Natural killer cell (primary cell): Measurements from ENCODE around the gene SYNDIG1. TPM values are rescaled to one million over a fixed set of nuclear protein-coding genes. Genes with fewer than 3 reads are reported as not detected.

Experiments used
- ATAC-seq, 3 donors: fragments of 150-1000 bp in 2 of 3; fragments of 200-7000 bp in 1 of 3; cut with Tn5 transposase; 1 replicate in 1 of 3; 2 replicates in 2 of 3; pipeline ENCODE4 v1.10.0; 2021; ENCODE audit warnings: mild to moderate bottlenecking in 2 of 3, moderate library complexity in 2 of 3
- DNase-seq, 2 donors: peaks; one replicate each; pipeline versions ENCODE4 v3.0.0 to v3.0.0-alpha.2; 2013 to 2021; ENCODE audit warnings: mixed read lengths in 1 of 2
- H3K27ac ChIP-seq: one replicate; pipeline ENCODE4 v1.5.1; 2013; ENCODE audit warnings: mild to moderate bottlenecking, low read length
- H3K27me3 ChIP-seq: one replicate; pipeline ENCODE4 v1.6.1; 2013; ENCODE audit warnings: low read length; ENCODE audit not compliant: control insufficient read depth, insufficient read depth
- H3K36me3 ChIP-seq: one replicate; pipeline ENCODE4 v1.6.1; 2013; ENCODE audit warnings: low read length; ENCODE audit not compliant: control insufficient read depth, insufficient read depth
- H3K4me1 ChIP-seq: one replicate; pipeline ENCODE4 v1.6.1; 2013; ENCODE audit warnings: low read length; ENCODE audit not compliant: control insufficient read depth, insufficient read depth
- H3K4me3 ChIP-seq: one replicate; pipeline ENCODE4 v1.5.1; 2013; ENCODE audit warnings: low read length
- H3K9me3 ChIP-seq: one replicate; pipeline ENCODE4 v1.6.1; 2013; ENCODE audit warnings: low read length; ENCODE audit not compliant: control insufficient read depth, insufficient read depth
- H3K27ac Mint-ChIP-seq, 2 donors: one replicate each; pipeline ENCODE4 v1.8.0; 2022; ENCODE audit warnings: mild to moderate bottlenecking in 2 of 2, mixed read lengths in 2 of 2, moderate library complexity in 1 of 2
- H3K27me3 Mint-ChIP-seq, 2 donors: one replicate each; pipeline ENCODE4 v1.8.0; 2022; ENCODE audit warnings: low read depth in 2 of 2, mixed read lengths in 2 of 2
- H3K36me3 Mint-ChIP-seq: one replicate; pipeline ENCODE4 v1.8.0; 2022; ENCODE audit warnings: mixed read lengths
- H3K4me1 Mint-ChIP-seq, 2 donors: one replicate each; pipeline ENCODE4 v1.8.0; 2022; ENCODE audit warnings: mixed read lengths in 2 of 2
- H3K4me3 Mint-ChIP-seq: one replicate; pipeline ENCODE4 v1.8.0; 2022; ENCODE audit warnings: mild to moderate bottlenecking, moderate library complexity, mixed read lengths
- H3K9me3 Mint-ChIP-seq, 2 donors: one replicate each; pipeline ENCODE4 v1.8.0; 2022; ENCODE audit warnings: mixed read lengths in 2 of 2
- WGBS: methylation state at CpG from one replicate; pipeline ENCODE4 v1.1.7; 2013; ENCODE audit warnings: missing lambda C conversion rate; ENCODE audit not compliant: insufficient coverage; 5-methylcytosine and 5-hydroxymethylcytosine counted together
- intact Hi-C: fragments of 100-400 bp; cut with micrococcal nuclease; formaldehyde crosslinking; loops from one replicate; pipeline ENCODE4 v1.14.2; 2022
- total RNA-seq, 4 donors: library from RNA; stranded (reverse); fragments of 120-200 nt in 1 of 4; gene quantifications; one replicate each; pipeline versions ENCODE4 v1.2.3 to v1.2.4, GENCODE V29; 2013 to 2022
- TF ChIP-seq, protein P1 (sequence below): fragments of 200-600 bp; IDR thresholded peaks from one replicate; pipeline ENCODE4 v1.8.0; 2022; ENCODE audit warnings: antibody characterized with exemption

Gene SYNDIG1
- total RNA-seq, 3 donors from 2014 or later (not counting 1 experiment from before 2014, with no cell fraction given) = not detected

DNA sequence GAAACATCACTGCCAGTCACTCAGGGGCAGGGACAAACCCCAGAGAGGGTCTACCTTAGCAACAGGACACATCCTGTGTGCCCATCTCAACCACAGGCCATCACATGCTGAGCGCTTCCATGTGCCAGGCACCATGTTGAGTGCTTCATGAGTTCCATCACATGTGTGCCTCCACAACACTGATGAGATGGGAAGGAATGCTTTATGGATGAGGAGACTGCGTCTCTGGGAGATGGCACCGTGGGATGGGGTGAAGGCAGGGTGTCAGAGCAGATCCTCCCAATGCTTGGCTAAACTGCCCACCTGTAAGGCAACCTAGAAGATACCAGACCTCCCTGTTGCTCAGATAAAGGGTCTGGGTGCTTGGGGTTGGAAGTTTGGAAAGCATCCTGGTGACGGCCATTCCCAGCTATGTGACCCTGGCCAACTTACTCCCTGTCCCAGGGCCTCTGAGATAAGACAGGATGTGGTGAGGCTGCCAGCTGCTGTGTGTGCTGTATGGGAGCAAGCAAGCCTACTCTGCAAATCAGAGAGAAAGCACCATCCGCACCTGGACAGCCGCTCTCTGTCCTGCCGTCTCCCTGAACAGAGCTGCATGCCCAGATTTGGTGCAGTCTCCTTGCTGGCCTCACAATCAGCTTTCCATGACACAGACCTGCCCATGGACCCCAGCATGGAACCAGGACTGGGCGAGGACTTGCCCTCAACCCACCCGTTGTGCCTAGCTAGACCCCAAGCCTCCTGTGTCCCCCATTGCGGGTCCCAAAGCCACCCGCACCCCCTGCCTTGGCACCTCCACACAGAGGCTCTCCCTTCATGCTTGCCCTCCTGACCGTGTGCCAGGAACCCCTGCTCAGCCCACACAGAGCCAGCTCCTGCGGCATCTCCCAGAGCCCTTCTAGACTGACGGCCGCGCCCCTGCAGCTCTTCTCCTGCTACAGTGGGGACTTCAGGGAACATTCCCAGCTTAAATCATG lies 143.7 kb downstream of the SYNDIG1 start:
- no peak overlapping the region for H3K27ac ChIP-seq
- H3K36me3 ChIP-seq = no peaks in the 10 kb centered on the region
- H3K9me3 ChIP-seq = no peaks in the 10 kb centered on the region
- intact Hi-C loops = no loop called here
- 78% methylated on average over 16 of the region's 16 CpGs for WGBS
- H3K4me3 Mint-ChIP-seq = no peak overlapping the region
- no peak overlapping the region for H3K27ac Mint-ChIP-seq
- DNase-seq (no peak), ATAC-seq (no peak)
- H3K36me3 Mint-ChIP-seq = no peaks in the 10 kb centered on the region
- TF ChIP-seq, protein P1, sequence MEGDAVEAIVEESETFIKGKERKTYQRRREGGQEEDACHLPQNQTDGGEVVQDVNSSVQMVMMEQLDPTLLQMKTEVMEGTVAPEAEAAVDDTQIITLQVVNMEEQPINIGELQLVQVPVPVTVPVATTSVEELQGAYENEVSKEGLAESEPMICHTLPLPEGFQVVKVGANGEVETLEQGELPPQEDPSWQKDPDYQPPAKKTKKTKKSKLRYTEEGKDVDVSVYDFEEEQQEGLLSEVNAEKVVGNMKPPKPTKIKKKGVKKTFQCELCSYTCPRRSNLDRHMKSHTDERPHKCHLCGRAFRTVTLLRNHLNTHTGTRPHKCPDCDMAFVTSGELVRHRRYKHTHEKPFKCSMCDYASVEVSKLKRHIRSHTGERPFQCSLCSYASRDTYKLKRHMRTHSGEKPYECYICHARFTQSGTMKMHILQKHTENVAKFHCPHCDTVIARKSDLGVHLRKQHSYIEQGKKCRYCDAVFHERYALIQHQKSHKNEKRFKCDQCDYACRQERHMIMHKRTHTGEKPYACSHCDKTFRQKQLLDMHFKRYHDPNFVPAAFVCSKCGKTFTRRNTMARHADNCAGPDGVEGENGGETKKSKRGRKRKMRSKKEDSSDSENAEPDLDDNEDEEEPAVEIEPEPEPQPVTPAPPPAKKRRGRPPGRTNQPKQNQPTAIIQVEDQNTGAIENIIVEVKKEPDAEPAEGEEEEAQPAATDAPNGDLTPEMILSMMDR = no peak
- H3K4me1 Mint-ChIP-seq = no peaks in the 10 kb centered on the region
- no peak overlapping the region for H3K4me3 ChIP-seq
- H3K4me1 ChIP-seq = no peaks in the 10 kb centered on the region
- H3K27me3 ChIP-seq = no peaks in the 10 kb centered on the region
- H3K27me3 Mint-ChIP-seq = peaks cover 0 to 16% of the 10 kb centered on the region in 2 donors
- H3K9me3 Mint-ChIP-seq = no peaks in the 10 kb centered on the region

DNA sequence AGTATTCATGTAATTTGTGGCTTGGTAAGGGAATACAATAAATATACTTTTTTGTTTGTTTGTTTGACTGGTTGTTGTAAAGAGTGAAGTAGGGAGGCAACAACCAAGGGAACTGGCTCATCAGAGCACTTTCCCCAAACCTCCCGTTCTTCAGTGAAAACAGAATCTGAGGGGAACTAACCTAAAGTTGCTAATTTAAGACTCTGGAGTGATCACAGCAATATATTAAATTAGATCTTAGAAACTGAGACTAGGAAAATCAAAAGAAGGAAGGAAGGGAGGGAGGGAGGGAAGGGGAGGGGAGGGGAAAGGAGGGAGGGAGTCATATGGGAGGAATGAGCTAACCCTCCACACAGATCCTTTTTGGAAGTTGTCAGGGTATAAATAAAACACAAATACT lies 144.9 kb downstream of the SYNDIG1 start:
- Histone ChIP-seq H3K27me3 (no peaks in the 10 kb centered on the region), H3K27ac (no peak overlapping the region), H3K4me1 (no peaks in the 10 kb centered on the region), H3K4me3 (no peak overlapping the region), H3K36me3 (no peaks in the 10 kb centered on the region), H3K9me3 (no peaks in the 10 kb centered on the region)
- no peak for DNase-seq
- Mint-ChIP-seq H3K27ac (no peak overlapping the region), H3K4me1 (no peaks in the 10 kb centered on the region), H3K9me3 (no peaks in the 10 kb centered on the region), H3K4me3 (no peak overlapping the region), H3K27me3 (peaks cover 9 to 16% of the 10 kb centered on the region in 2 donors), H3K36me3 (no peaks in the 10 kb centered on the region)
- intact Hi-C loops = no loop called here
- ATAC-seq = no peak
- TF ChIP-seq, protein P1 = no peak
- no CpG with 5 or more reads among the region's 1 CpG for WGBS

DNA sequence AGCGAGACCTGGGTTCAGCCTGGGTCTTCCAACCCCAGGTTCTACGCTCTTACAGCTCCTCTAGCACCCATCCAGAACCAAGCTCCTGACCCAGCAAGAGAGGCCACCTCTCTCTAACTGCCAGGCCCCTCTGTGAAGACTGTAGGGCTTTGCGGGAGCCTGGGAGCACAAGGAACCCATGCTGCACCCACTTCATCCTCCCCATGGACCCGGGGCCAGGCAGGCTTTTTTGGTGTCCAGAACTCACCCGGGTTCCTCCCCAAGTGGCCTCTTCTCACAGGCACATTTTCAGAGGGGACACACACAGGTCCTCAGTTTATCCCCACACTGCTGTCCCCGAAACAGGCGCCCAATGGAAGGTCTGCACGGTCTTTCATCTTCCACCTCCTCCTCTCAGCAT lies 145.9 kb downstream of the SYNDIG1 start:
- Mint-ChIP-seq H3K4me3 (no peak overlapping the region), H3K4me1 (no peaks in the 10 kb centered on the region), H3K27ac (no peak overlapping the region), H3K36me3 (no peaks in the 10 kb centered on the region), H3K27me3 (peaks cover 14 to 17% of the 10 kb centered on the region in 2 donors), H3K9me3 (no peaks in the 10 kb centered on the region)
- Histone ChIP-seq H3K4me1 (no peaks in the 10 kb centered on the region), H3K4me3 (no peak overlapping the region), H3K36me3 (no peaks in the 10 kb centered on the region), H3K27ac (no peak overlapping the region), H3K9me3 (no peaks in the 10 kb centered on the region), H3K27me3 (no peaks in the 10 kb centered on the region)
- WGBS = 82% methylated on average over 8 of the region's 8 CpGs
- TF ChIP-seq, protein P1 = no peak
- DNase-seq (no peak), ATAC-seq (no peak)
- intact Hi-C loops = no loop called here
